Measurements from ENCODE around the gene HPCA.

HPCA gene

GRCh38 chr1:32877211-32878110 lies 8.8 kb upstream of the HPCA start:
- TF ChIP-seq GATA1 (IDR thresholded peaks at IDR 0.05; ENCODE audit: low read depth, low read length) (no peak), POLR2A (IDR thresholded peaks at IDR 0.05; ENCODE audit: low read length) (no peak)
- no peak for DNase-seq

DNA sequence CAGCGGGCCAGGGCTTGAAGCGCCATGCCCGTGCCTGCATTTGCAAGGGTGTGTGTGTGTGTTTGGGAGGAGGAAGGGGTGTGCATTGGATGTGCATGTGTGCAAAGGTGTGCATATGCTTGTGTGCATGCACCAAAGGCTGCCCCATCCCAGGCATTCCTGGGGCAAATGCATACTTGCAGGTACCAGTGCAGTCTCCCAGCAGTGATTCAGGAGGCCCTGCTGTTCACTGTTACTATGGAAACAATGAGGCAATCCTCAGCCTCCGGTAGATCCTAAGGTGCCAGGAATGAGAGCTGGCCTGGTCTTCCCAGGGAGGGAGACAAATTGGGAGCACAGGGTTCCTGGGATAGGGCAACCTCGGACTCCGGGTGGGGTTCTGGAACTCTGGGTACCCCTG lies 8.1 kb upstream of the HPCA start:
- no peak for DNase-seq
- no peak for TF ChIP-seq POLR2A (IDR thresholded peaks at IDR 0.05; ENCODE audit: low read length)
- TF ChIP-seq GATA1 (IDR thresholded peaks at IDR 0.05; ENCODE audit: low read depth, low read length): no peak

GRCh38 chr1:32878637-32879041 lies 7.7 kb upstream of the HPCA start:
- no peak for TF ChIP-seq GATA1 (IDR thresholded peaks at IDR 0.05; ENCODE audit: low read depth, low read length)
- TF ChIP-seq POLR2A (IDR thresholded peaks at IDR 0.05; ENCODE audit: low read length): no peak
- DNase-seq: no peak

- no peak for DNase-seq
- TF ChIP-seq GATA1 (IDR thresholded peaks at IDR 0.05; ENCODE audit: low read depth, low read length) (no peak), POLR2A (IDR thresholded peaks at IDR 0.05; ENCODE audit: low read length) (no peak)
These were observed 5.0 kb upstream of the HPCA start for GRCh38 chr1:32881291-32881690.

DNA sequence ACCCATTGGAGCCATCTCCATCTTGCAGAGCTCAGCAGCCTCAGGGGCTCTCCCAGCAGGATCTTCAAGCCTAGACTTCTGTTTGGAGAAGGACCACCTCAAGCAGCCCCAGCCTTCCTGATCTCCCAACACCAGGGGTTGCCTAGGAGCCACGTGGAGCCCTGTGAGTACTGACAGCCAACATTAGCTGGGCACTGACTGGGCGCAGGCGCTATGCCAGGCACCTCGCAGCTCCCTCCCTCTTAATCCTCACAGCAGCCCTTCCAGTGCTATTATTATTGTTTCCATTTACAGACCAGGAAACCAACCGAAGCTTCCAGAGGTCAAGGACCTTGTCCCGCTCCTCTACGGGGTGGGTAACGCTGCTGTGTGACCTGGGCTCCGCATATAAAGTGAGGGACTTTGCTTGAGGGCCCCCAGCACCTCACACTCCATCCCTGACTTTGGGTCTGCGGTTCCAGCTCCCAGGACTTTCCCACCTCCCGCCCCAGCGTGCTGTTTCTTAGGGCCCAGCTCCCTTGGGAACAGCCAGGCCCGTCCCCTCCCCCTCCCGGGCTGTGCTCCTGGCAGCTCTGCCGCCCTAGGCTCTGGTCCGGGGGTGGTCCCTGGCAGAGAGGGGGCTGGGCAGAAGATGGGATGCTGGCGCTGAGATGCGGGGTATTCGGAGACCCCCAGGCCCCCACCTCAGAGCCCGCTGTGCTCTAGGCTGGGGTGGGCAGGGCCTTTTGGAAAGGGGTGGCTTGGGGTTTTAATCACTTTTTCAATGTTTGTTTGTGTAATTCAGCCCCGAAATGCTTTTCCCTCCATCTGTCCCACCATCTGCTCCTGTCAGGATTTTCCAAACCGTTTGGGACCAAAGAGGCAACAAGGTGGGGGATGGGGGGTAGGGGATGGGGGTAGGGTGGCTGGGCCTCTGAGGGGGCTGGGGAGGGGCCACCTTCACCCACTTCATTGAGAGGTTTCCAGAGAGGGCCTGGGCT lies 4.1 kb upstream of the HPCA start:
- DNase-seq: no peak
- TF ChIP-seq GATA1 (IDR thresholded peaks at IDR 0.05; ENCODE audit: low read depth, low read length) (no peak), POLR2A (IDR thresholded peaks at IDR 0.05; ENCODE audit: low read length) (no peak)

DNA sequence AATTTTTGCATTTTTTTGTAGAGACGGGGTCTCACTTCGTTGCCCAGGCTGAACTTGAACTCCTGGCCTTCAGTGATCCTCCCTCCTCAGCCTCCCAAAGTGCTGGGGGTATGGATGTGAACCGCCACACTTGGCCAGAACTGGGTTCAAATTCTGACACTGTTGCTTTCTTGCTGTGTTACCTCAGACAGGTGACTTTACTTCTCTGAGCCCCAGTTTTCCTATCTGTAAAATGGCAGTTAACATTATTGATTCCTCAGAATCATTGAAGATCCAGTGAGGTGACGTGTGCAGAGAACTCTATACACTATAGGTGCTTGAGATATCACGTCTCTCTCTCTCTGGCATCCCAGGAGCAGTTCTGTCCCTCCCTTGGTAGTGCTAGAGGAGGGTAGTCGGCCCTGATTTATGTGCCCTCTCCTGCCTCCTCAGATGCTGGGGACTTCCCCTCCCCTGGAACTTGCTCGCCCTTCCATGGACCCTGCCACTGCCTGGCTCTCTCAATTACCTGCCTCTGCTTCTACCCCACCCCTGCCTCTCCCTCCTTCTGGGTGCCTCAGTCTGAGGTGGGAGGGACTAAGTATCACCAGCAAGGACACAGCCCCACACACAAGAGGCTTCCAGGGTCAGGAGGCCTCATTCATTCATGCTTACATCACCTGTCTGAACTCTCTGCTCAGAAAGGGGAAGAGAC lies 2.8 kb upstream of the HPCA start:
- no peak for DNase-seq
- TF ChIP-seq POLR2A (IDR thresholded peaks at IDR 0.05; ENCODE audit: low read length) (no peak), GATA1 (IDR thresholded peaks at IDR 0.05; ENCODE audit: low read depth, low read length) (no peak)

DNA sequence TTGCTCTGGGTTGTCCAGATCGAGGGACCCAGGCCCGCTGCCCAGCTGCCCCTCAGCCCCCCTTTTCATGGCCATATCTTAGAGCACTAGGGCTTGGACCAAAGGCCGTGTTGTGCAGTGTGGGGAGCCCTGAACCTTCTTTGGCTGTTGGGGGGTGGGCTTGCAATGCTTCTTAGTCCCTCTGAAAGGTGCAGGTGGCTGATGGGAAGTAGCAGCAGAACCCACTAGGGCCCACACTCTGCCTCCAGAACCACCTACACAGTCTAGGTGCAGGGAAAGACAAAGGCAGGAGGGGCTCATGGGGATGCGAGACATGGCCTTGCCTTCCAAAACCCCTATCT lies 2.3 kb upstream of the HPCA start:
- TF ChIP-seq GATA1 (IDR thresholded peaks at IDR 0.05; ENCODE audit: low read depth, low read length): no peak
- no peak for TF ChIP-seq POLR2A (IDR thresholded peaks at IDR 0.05; ENCODE audit: low read length)
- no peak for DNase-seq

DNA sequence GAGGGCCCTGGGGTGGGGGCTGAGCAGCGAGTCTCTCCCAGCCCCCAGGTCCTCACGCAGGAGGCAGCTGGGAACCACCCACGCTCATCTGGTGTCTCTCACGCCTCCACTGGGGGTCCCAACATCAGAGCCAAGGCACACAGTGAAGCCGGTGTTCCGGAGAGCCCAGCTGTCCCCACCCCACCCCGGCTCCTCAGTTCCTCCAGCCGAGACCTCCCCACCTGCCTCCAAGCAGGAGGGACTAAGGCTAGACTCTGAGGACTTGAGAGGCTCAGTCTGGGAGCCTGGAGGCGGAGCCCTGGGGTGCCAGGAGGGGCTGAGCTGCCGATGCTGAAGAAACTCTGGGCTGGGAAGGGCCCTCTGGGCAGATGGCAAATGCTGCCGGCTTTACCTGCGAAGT lies 1.6 kb upstream of the HPCA start:
- TF ChIP-seq GATA1 (IDR thresholded peaks at IDR 0.05; ENCODE audit: low read depth, low read length): no peak
- no peak for TF ChIP-seq POLR2A (IDR thresholded peaks at IDR 0.05; ENCODE audit: low read length)
- no peak for DNase-seq

GRCh38 chr1:32885676-32886003 lies 651 bp upstream of the HPCA start:
- DNase-seq: no peak
- TF ChIP-seq GATA1 (IDR thresholded peaks at IDR 0.05; ENCODE audit: low read depth, low read length) (no peak), POLR2A (IDR thresholded peaks at IDR 0.05; ENCODE audit: low read length) (no peak)

DNA sequence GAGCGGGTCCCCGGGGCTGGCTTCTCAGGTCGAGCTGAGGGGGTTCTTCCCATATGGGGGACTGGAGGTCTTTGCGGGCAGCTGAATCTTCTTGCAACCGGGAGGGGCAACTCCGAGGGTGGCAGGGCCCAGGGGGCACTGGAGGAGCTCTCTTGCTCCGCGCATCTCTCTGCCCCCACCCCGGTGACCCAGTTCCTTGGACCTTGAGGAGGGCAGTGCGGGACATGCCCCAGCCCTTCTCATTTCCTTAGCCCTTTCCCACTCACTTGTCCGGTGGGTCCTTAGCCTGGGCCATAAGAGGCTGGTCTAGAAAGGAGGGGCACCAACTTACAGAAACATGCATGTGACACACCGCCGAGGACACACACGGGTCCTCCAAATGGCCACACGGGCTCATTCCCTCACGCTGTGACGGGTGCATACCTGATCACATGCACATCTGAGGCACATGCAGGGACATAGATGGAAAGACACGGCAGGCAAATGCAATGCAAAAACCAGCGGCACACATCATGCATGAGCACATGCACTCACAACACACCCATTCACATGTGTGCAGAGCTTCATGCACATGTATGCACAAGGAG lies 630 bp downstream of the HPCA start:
- DNase-seq: no peak
- TF ChIP-seq POLR2A (IDR thresholded peaks at IDR 0.05; ENCODE audit: low read length): no peak
- no peak for TF ChIP-seq GATA1 (IDR thresholded peaks at IDR 0.05; ENCODE audit: low read depth, low read length)

- no peak for DNase-seq
- TF ChIP-seq GATA1 (IDR thresholded peaks at IDR 0.05; ENCODE audit: low read depth, low read length) (no peak), POLR2A (IDR thresholded peaks at IDR 0.05; ENCODE audit: low read length) (no peak)
These were observed 1.3 kb downstream of the HPCA start for GRCh38 chr1:32887623-32888022.

- DNase-seq: no peak
- TF ChIP-seq POLR2A (IDR thresholded peaks at IDR 0.05; ENCODE audit: low read length) (no peak), GATA1 (IDR thresholded peaks at IDR 0.05; ENCODE audit: low read depth, low read length) (no peak)
These were observed 1.8 kb downstream of the HPCA start for GRCh38 chr1:32888134-32888533.

GRCh38 chr1:32888677-32889420 lies 2.6 kb downstream of the HPCA start:
- DNase-seq: no peak

More at GRCh38 chr1:32888677-32889420, 2.6 kb downstream of the HPCA start:
- TF ChIP-seq POLR2A (IDR thresholded peaks at IDR 0.05; ENCODE audit: low read length): no peak
- no peak for TF ChIP-seq GATA1 (IDR thresholded peaks at IDR 0.05; ENCODE audit: low read depth, low read length)

Data from erythroblast (primary cell).